ENCODE data around the gene KRTAP5-4. TPM values are rescaled to one million over a fixed set of nuclear protein-coding genes. Genes with fewer than 3 reads are reported as not detected.
"Not testable (repeated sequence)": the region's sequence is repeated elsewhere in the genome, so short reads cannot be mapped to it uniquely, and the experiment has no call there.

The KRTAP5-4 gene
- polyA plus RNA-seq, 1 donor, result not detected

- DNase-seq, result no peak
- WGBS (ENCODE audit: insufficient coverage, low lambda C conversion rate), result no CpG with 5 or more reads among the region's 9 CpGs
- no peak overlapping the region for H3K27ac ChIP-seq (ENCODE audit: low read length)
- peaks cover 5% of the 10 kb centered on the region for H3K4me1 ChIP-seq (ENCODE audit: control insufficient read depth, insufficient read depth, low read length)
- H3K27me3 ChIP-seq (ENCODE audit: control insufficient read depth, insufficient read depth, low read length), result peaks cover 3% of the 10 kb centered on the region
- no peak overlapping the region for H3K4me3 ChIP-seq (ENCODE audit: low read length)
- H3K9me3 ChIP-seq (ENCODE audit: control insufficient read depth, low read depth, low read length), result no peaks in the 10 kb centered on the region
- no peaks in the 10 kb centered on the region for H3K36me3 ChIP-seq (ENCODE audit: control insufficient read depth, insufficient read depth, low read length)
Measured at GRCh38 chr11:1623716-1624115, 1.8 kb upstream of the KRTAP5-4 start.

DNA sequence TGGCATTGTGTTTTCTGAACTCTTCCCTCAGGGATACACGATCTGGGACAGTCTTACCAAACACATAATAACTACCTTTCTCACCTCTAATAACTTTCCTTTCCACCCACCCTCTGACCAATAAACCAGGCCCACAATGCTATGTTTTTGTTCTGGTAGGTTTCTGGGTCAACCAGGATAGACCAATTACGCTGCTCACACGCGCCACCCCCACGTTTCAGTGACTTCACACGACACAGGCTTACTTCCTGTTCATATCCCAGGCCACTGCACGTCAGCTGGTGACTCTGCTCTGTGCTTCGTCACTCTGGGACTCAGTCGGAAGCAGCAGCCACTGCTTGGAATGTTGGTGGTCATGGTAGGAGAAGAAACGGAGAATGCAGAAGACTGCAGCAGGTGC lies 2.5 kb downstream of the KRTAP5-4 start:
- Histone ChIP-seq H3K27me3 (ENCODE audit: control insufficient read depth, insufficient read depth, low read length) (peaks cover 5% of the 10 kb centered on the region), H3K9me3 (ENCODE audit: control insufficient read depth, low read depth, low read length) (no peaks in the 10 kb centered on the region), H3K4me3 (ENCODE audit: low read length) (no peak overlapping the region), H3K27ac (ENCODE audit: low read length) (no peak overlapping the region), H3K36me3 (ENCODE audit: control insufficient read depth, insufficient read depth, low read length) (no peaks in the 10 kb centered on the region), H3K4me1 (ENCODE audit: control insufficient read depth, insufficient read depth, low read length) (peaks cover 5% of the 10 kb centered on the region)
- no CpG with 5 or more reads among the region's 10 CpGs for WGBS (ENCODE audit: insufficient coverage, low lambda C conversion rate)
- no peak for DNase-seq

DNA sequence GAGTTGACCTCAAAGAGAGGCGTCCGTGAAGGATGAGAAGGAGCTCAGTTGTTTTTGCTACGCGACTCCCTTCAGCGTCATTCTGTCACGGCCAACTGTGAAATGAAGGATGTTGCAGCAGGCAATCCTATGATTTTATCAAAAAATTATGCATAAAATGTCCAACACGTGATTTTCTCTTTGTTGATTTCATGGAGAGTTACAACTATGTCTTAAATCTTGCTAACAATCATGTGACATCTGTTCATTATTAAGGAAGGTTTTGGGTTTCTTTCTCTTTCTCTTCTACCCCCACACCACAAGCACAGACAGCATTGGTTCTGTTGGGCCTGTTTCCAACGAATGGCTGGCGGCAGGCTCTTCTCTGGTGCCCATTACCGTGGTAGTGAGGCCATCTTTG lies 3.7 kb downstream of the KRTAP5-4 start:
- DNase-seq, result no peak
- H3K4me1 ChIP-seq (ENCODE audit: control insufficient read depth, insufficient read depth, low read length), result peaks cover 5% of the 10 kb centered on the region
- no peaks in the 10 kb centered on the region for H3K9me3 ChIP-seq (ENCODE audit: control insufficient read depth, low read depth, low read length)
- 94% methylated on average over 6 of the region's 10 CpGs for WGBS (ENCODE audit: insufficient coverage, low lambda C conversion rate)
- H3K27ac ChIP-seq (ENCODE audit: low read length), result no peak overlapping the region
- no peak overlapping the region for H3K4me3 ChIP-seq (ENCODE audit: low read length)
- H3K27me3 ChIP-seq (ENCODE audit: control insufficient read depth, insufficient read depth, low read length), result peaks cover 5% of the 10 kb centered on the region
- no peaks in the 10 kb centered on the region for H3K36me3 ChIP-seq (ENCODE audit: control insufficient read depth, insufficient read depth, low read length)

DNA sequence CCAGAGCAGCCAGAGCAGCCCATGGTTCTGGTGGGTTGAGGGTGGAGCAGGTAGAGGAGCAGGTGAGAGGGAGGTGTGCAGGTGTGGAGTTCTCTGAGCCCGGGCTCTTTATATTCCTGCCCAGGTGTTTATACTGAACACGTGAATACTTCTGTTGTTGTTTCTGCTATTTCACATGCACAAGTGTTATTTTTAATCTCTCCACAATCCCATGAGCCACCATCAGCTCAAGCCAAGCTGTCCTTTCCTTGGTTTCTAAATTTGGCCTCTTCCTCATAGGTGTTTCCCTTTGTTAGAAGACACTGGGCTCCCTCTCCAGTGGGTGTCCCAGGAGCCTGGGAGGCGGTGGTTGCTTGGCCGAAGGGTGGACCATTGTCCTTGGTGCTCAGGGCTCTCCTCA lies 13.6 kb downstream of the KRTAP5-4 start, which contains the start of gene KRTAP5-3:
Gene KRTAP5-3, minus strand, starts transcription at position 101 of the 400 bp plus-strand sequence. Its CDS starts 78 bp downstream, at position 23.
- no peaks in the 10 kb centered on the region for H3K4me1 ChIP-seq (ENCODE audit: control insufficient read depth, insufficient read depth, low read length)
- WGBS (ENCODE audit: insufficient coverage, low lambda C conversion rate), result no CpG with 5 or more reads among the region's 4 CpGs
- H3K27me3 ChIP-seq (ENCODE audit: control insufficient read depth, insufficient read depth, low read length), result peaks cover 17% of the 10 kb centered on the region
- H3K27ac ChIP-seq (ENCODE audit: low read length), result no peak within 1 kb of the TSS
- no peaks in the 10 kb centered on the region for H3K36me3 ChIP-seq (ENCODE audit: control insufficient read depth, insufficient read depth, low read length)
- no peak for DNase-seq
- H3K4me3 ChIP-seq (ENCODE audit: low read length), result no peak within 1 kb of the TSS
- no peaks in the 10 kb centered on the region for H3K9me3 ChIP-seq (ENCODE audit: control insufficient read depth, low read depth, low read length)

DNA sequence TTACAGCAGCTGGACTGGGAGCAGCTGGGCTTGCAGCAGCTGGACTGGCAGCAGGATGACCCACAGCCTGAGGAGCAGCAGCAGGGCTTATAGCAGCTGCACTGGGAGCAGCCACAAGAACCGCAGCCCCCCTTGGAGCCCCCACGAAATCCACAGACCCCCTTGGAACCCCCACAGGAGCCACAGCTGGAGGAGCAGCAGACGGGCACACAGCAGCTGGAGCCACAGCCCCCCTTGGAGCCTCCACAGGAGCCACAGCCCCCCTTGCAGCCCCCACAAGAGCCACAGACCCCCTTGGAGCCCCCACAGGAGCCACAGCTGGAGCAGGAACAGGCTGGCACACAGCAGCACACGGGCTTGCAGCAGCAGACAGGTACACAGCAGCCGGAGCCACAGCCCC lies 14.0 kb downstream of the KRTAP5-4 start:
- H3K36me3 ChIP-seq (ENCODE audit: control insufficient read depth, insufficient read depth, low read length); H3K27ac ChIP-seq (ENCODE audit: low read length); H3K9me3 ChIP-seq (ENCODE audit: control insufficient read depth, low read depth, low read length); DNase-seq; H3K4me1 ChIP-seq (ENCODE audit: control insufficient read depth, insufficient read depth, low read length); H3K4me3 ChIP-seq (ENCODE audit: low read length): not testable (repeated sequence)
- no CpG with 5 or more reads among the region's 5 CpGs for WGBS (ENCODE audit: insufficient coverage, low lambda C conversion rate)
- H3K27me3 ChIP-seq (ENCODE audit: control insufficient read depth, insufficient read depth, low read length), result peaks cover 17% of the 10 kb centered on the region

GRCh38 chr11:1607156-1607845 lies 14.6 kb downstream of the KRTAP5-4 start:
- H3K27me3 ChIP-seq (ENCODE audit: control insufficient read depth, insufficient read depth, low read length), result peaks cover 17% of the 10 kb centered on the region
- not testable (repeated sequence) for H3K4me1 ChIP-seq (ENCODE audit: control insufficient read depth, insufficient read depth, low read length); H3K27ac ChIP-seq (ENCODE audit: low read length); H3K9me3 ChIP-seq (ENCODE audit: control insufficient read depth, low read depth, low read length); DNase-seq; H3K36me3 ChIP-seq (ENCODE audit: control insufficient read depth, insufficient read depth, low read length); H3K4me3 ChIP-seq (ENCODE audit: low read length)
- no CpG with 5 or more reads among the region's 18 CpGs for WGBS (ENCODE audit: insufficient coverage, low lambda C conversion rate)

DNA sequence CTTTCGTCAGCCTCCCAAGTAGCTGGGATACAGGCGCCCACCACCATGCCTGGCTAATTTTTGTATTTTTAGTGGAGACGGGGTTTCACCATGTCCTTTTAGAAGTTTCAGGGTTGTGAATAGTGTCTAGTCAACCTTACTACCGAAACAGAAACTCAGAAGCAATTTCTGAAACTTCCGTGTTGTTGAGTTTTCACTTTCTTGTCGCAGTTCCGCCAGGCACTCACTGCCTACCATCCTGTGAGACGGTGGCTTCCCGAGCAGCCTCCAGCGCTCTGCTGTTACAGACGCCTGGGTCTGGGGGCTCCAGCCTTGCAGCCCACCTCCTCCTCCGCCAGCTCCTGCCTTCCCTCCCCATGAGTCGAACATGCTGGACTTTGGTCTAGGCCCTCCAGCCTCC lies 16.0 kb downstream of the KRTAP5-4 start:
- H3K27me3 ChIP-seq (ENCODE audit: control insufficient read depth, insufficient read depth, low read length), result peaks cover 17% of the 10 kb centered on the region
- H3K4me1 ChIP-seq (ENCODE audit: control insufficient read depth, insufficient read depth, low read length); H3K4me3 ChIP-seq (ENCODE audit: low read length); H3K9me3 ChIP-seq (ENCODE audit: control insufficient read depth, low read depth, low read length); H3K36me3 ChIP-seq (ENCODE audit: control insufficient read depth, insufficient read depth, low read length); DNase-seq; H3K27ac ChIP-seq (ENCODE audit: low read length): not testable (repeated sequence)
- WGBS (ENCODE audit: insufficient coverage, low lambda C conversion rate), result 100% methylated on average over 1 of the region's 13 CpGs

GRCh38 chr11:1604711-1605110 lies 17.2 kb downstream of the KRTAP5-4 start:
- H3K4me3 ChIP-seq (ENCODE audit: low read length), result no peak overlapping the region
- peaks cover 4% of the 10 kb centered on the region for H3K4me1 ChIP-seq (ENCODE audit: control insufficient read depth, insufficient read depth, low read length)
- H3K27ac ChIP-seq (ENCODE audit: low read length), result no peak overlapping the region
- DNase-seq, result no peak
- H3K36me3 ChIP-seq (ENCODE audit: control insufficient read depth, insufficient read depth, low read length), result no peaks in the 10 kb centered on the region
- peaks cover 17% of the 10 kb centered on the region for H3K27me3 ChIP-seq (ENCODE audit: control insufficient read depth, insufficient read depth, low read length)
- H3K9me3 ChIP-seq (ENCODE audit: control insufficient read depth, low read depth, low read length), result no peaks in the 10 kb centered on the region
- WGBS (ENCODE audit: insufficient coverage, low lambda C conversion rate), result no CpG with 5 or more reads among the region's 7 CpGs

GRCh38 chr11:1604181-1604580 lies 17.8 kb downstream of the KRTAP5-4 start:
- no peak overlapping the region for H3K4me3 ChIP-seq (ENCODE audit: low read length)
- no CpG with 5 or more reads among the region's 11 CpGs for WGBS (ENCODE audit: insufficient coverage, low lambda C conversion rate)
- DNase-seq, result no peak
- H3K4me1 ChIP-seq (ENCODE audit: control insufficient read depth, insufficient read depth, low read length), result peaks cover 4% of the 10 kb centered on the region
- H3K27me3 ChIP-seq (ENCODE audit: control insufficient read depth, insufficient read depth, low read length), result peaks cover 17% of the 10 kb centered on the region
- H3K36me3 ChIP-seq (ENCODE audit: control insufficient read depth, insufficient read depth, low read length), result no peaks in the 10 kb centered on the region
- no peaks in the 10 kb centered on the region for H3K9me3 ChIP-seq (ENCODE audit: control insufficient read depth, low read depth, low read length)
- H3K27ac ChIP-seq (ENCODE audit: low read length), result no peak overlapping the region

- Histone ChIP-seq H3K27ac (ENCODE audit: low read length) (no peak overlapping the region), H3K9me3 (ENCODE audit: control insufficient read depth, low read depth, low read length) (no peaks in the 10 kb centered on the region), H3K4me3 (ENCODE audit: low read length) (no peak overlapping the region), H3K4me1 (ENCODE audit: control insufficient read depth, insufficient read depth, low read length) (peaks cover 4% of the 10 kb centered on the region), H3K27me3 (ENCODE audit: control insufficient read depth, insufficient read depth, low read length) (peaks cover 17% of the 10 kb centered on the region), H3K36me3 (ENCODE audit: control insufficient read depth, insufficient read depth, low read length) (no peaks in the 10 kb centered on the region)
- no peak for DNase-seq
- no CpG with 5 or more reads among the region's 1 CpG for WGBS (ENCODE audit: insufficient coverage, low lambda C conversion rate)
Measured at GRCh38 chr11:1603629-1604028, 18.3 kb downstream of the KRTAP5-4 start.

- H3K4me3 ChIP-seq (ENCODE audit: low read length); H3K9me3 ChIP-seq (ENCODE audit: control insufficient read depth, low read depth, low read length); H3K27ac ChIP-seq (ENCODE audit: low read length); H3K27me3 ChIP-seq (ENCODE audit: control insufficient read depth, insufficient read depth, low read length); H3K4me1 ChIP-seq (ENCODE audit: control insufficient read depth, insufficient read depth, low read length); H3K36me3 ChIP-seq (ENCODE audit: control insufficient read depth, insufficient read depth, low read length): not testable (repeated sequence)
- peak; percentile 29 to 70 for DNase-seq
- WGBS (ENCODE audit: insufficient coverage, low lambda C conversion rate), result no CpG with 5 or more reads among the region's 3 CpGs
Measured at GRCh38 chr11:1601663-1602062, 20.3 kb downstream of the KRTAP5-4 start.

All from large intestine (tissue), 3 donors.